HG03280 (cell line): ENCODE results near the gene SUMO3.

Experiments used
- ATAC-seq: cut with Tn5 transposase; IDR thresholded peaks from one replicate; pipeline ENCODE4 v1.9.1; 2021; ENCODE audit warnings: mild to moderate bottlenecking, moderate library complexity; ENCODE audit not compliant: unreplicated experiment

Gene SUMO3

DNA sequence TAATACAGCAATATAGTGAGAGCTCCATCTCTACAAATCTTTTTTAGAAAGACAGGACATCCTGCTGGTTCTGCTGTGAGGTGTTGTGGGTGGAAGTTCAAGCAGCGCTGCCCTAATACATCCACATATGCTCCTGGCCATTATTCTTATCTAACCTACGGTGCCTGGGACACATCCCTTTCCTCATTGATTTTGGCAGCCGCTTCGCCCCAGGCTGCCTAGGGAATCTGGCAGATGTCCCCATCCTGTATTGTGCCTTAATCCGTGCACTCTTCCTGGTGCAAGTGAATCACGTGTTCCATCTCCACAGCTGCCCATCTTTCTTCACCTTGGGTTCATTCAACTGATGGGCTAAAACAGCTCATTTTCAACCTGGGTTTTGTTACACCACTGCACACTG is 13.1 kb downstream of the SUMO3 start:
- no peak for ATAC-seq

DNA sequence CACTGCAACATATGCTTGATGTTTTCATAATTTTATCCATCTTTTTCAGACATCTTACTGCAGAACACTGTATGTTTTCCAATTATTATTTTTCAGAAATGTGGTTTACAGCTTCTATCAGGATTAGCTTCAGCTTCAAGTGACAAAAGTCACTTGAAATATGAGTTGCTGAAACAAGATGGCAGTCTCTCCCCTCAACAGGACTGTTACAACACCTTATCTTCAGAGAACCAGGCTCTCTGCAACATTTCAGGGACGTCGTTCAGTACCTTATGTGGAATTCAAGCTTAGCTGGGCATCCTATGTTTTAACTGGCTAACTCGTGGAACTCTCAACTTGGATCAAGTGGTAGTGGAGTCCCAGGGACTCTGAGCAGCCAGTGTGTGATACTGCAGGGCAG is 14.2 kb downstream of the SUMO3 start:
- no peak for ATAC-seq

DNA sequence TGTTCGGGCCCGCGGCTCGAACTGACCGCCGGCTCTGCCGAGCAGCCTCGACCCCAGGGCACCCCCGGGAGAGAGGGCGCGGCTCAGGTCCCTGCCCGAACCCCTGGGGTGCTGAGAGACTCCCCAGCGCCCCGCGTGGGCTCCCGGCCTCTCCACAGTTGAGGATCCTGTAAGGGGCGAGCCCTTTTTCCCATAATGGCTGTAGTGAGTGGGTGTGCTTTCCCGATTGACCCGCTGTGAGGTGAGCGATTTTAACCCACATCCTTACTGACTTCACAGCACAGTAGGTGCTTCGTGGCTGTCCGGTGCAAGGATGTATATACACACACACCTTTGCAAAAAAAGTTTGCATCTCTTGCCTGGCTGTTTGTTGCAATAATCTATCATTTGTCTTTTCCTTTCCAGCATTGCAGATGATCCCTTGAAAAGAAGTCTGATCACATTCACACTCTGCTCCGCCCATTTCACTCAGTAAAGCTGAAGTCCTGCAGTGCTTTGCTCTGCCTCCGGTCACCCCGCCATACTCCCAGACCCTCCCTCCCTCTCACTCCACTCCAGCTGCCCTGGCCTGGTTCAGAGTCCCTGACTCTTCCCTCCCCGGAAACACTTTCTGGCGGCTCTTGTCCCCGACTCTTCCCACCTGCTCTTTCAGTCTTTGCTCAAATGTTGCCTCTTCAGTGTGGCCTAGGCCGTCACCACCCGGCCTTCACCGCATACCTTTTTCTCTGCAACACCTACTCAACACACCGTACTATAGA is 15.3 kb downstream of the SUMO3 start:
- peak; percentile 25 for ATAC-seq

DNA sequence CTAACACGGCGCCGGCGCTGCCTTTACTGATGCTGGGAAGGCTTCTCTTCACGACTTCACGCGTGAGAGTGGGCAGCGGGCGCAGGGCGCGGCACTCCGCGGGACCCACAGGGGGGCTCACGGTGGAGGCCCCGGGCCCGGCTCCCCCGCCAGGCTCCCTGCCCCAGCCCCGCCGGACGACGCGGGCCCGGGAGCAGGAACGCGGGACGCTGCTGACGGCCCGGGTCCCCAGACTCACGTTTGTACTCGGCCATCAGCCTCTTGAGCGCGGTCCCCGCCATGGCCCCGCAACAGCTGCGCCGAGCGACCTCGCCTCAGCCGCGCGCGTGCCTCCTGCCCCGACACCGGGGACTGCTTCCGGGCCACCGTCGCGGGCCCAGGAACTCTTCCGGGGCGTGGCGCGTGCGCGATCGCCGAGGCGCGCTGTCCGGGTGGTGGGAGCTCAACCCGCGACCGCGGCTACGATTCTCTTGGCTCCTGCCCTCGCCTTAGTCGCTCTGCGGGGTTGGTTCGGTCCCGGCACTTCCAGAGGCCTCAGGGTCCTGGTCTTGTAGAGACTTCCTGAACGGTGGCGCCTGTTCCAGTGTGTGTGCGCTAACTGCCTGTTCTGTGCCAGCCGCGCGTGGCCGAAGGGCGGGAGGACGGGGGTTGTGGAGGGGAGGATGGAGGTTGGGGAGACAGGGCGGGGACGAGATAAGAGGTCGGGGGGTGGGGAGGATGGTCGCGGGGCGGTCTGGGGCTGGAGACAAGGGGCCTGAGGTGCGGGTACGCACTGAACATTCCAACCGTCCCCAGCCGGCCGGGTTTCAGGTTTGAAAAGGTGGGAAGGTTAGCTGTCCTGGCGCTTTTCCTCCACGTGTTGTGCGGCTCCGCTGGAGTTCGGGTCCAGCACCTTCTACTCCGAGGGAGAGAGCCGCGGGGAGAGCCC is 16.1 kb downstream of the SUMO3 start, which contains the start of gene UBE2G2:
TSS of gene UBE2G2 (minus strand) at position 353 of the 928 bp plus-strand sequence. CDS start at position 281, 72 bp downstream.
- peak; percentile 81 for ATAC-seq

DNA sequence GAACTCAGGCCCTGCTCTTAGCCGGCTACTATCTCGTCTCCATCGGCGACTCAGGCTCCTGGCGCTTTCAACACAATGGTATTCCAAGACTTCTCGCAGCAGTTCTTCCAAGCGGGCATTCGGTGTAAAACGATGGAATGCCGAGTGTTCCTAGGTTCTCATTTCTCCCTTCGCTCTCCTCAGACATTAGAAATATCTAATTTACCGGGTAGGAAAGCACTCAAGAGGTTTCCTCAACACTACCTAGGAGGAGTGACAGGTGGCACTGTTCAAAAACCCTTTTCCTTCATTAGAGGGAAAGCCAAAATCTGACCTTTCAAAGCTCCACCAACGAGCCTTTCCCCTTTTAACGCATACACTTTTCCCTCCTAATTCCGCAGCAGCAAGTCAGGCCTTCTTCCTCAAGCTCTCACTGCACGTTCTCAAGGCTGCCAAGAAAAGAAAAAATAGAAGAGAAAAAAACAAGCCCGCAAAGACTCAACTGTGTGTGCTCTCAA is 16.8 kb downstream of the SUMO3 start:
- ATAC-seq = peak; percentile 29

DNA sequence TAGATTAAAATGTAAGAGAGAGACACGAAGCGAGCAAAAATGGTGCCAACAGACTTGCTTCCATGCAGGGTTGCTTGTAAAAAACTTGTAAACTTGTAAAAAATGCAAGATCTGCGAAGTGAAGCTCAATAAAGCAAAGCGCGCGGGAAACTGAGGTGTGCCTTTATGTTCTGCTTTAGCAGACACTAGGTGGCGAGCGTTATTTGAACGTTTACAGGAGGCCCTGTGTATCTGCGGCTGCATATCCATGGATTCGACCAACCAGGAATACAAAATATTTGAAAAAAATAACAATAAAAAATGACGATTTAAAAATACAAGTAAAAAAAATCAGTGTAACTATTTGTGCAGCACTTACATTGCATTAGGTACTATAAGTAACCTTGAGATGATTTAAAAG is 17.8 kb downstream of the SUMO3 start:
- ATAC-seq = no peak

DNA sequence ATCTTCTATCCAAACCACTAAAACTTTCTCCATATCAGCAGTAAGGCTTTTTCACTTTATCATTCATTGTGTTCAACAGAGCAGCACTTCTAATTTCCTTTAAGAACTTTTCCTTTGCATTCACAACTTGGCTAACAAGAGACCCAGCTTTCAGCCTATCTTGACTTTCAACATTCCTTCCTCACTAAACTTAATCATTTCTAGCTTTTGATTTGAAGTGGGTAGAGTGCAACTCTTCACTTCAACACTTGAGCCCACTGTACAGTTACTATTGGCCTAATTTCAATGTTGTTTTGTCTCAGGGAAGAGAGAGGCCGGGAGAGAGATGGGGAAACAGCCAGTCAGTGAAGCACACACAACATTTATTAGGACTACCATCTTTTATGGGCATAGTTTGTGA is 18.2 kb downstream of the SUMO3 start:
- no peak for ATAC-seq

DNA sequence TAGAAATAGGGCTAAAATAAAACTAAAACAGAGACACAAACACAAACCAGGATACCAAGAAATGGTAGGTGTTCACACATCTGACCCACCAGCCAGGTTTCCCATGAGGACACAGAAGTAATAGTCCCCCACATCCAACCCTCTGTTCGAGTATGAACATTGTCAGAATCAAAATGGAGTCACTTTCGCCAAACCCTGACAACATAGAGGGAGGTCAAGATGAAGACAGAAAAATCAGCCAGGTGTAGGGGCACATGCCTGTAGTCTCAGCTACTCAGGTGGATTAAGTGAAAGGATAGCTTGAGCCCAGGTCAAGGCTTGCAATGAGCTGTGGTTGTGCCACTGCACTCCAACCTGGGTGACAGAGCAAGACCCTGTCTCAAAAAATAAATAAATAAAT is 20.1 kb downstream of the SUMO3 start:
- no peak for ATAC-seq

DNA sequence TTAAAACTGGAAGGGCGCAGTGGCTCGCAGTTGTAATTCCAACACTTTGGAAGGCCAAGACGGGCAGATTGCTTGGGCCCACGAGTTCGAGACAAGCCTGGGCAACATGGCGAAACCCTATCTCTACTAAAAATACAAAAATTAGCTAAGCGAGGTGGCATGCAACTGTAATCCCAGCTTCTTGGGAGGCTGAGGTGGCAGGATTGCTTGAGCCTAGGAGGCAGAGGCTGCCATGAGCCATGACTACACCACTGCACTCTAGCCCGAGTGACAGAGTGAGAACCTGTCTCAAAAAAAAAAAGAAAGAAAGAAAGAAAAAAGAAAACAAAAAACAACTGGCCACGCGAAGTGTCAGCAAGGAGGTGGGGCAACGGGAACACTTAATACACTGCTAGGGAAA is 22.5 kb downstream of the SUMO3 start:
- no peak for ATAC-seq

DNA sequence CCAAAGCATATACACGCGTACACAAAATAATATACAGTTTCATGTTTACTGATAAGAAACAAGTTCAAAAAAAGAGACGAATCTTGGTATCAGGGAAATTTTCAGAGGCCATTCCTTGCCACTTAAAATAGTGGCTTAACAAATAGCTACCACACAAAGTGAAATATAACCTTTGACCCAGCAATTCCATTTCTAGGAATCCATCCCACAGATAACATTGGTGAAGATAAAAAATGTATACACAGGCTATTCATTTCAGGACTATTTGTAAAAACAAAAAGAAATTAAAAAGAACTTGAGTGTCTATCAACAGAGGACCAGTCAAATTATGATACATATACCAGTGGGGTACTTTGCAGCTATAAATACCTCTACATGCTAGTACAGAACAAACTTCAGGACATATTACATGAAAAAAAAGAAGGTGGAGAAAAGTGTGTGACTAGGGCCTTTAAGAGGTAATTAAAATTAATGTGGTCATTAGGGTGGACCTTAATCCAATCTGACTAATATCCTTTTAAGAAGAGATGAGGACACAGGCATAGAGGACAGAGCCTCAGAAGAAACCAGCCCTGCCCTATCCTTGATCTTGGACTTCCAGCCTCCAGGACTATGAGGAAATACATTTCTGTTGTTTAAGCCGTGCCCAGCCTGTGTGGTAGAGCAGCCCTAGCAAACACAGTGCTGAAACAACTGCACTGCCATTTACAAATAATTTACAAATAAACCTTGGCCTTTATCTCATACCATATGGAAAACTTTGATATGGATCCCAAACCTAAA is 24.1 kb downstream of the SUMO3 start:
- no peak for ATAC-seq

DNA sequence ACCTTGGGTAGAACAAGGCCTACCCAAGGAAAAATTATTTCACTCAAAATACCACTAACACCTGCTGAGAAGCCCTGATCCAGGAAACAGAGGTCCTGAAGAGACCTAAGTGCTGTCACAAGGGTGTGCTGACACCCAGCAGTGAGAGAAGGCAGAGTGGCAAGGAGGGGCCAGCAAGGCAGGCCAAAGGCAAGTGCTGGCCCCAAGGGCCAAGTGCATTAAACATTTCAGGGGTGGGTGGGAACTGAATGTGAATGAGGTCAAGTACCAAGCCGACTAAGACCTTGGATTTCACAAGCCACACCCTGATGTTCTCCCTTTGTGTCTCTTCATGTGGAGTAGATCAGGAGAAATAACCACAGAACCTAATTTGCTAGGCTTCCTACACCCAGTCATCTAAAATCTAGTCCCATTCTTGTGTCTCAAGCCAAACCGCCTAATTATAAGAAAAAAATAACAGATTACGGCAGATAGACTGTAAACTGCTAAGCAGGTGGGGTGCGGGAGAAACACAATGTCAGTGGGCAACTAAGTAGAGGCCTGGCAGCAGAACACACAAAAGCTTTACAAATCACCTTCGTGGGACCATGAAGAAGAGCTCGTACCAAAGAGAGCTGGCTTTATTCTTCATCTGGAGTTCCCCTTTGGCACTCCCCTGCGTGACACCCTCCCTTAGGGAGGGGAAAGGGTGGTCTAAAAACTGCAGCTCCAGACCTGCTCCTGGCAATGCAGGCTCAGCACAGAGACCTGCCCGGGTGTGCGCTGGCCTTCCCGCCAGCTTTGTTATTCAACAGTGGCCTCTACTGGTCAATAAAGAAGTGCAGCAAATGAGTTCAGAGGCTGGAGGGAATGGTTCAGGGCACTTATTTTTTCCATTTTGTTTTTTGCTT is 24.9 kb downstream of the SUMO3 start:
- no peak for ATAC-seq

DNA sequence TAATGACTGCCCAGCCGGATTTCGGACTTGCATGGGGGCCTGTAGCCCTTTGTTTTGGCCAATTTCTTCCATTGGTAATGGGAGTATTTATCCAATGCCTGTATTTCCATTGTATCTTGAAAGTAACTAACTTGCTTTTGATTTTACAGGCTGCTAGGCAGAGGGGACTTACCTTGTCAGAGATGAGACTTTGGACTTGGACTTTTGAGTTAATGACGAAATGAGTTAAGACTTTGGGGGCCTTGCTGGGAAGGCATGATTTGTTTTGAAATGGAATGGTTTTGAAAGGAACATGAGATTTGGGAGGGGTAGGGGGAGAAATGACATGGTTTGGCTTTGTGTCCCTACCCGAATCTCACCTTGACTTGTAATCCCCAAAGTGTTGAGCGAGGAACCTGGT is 25.9 kb downstream of the SUMO3 start:
- ATAC-seq = no peak

DNA sequence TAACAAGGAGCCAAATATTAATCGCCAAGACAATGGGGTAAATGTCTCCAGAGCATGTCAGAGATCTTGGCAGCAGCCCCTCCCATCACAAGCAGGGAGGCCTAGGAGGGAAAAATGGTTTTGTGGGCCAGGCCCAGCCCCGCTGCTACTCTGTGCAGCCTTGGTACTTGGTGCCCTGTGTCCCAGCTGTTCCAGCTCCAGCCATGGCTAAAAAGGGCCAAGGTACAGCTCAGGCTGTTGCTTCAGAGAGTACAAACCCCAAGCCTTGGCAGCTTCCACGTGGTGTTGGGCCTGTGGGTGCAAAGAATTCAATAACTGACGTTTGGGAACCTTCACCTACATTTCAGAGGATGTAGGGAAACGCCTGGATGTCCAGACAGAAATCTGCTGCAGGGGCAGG is 26.6 kb downstream of the SUMO3 start:
- no peak for ATAC-seq

DNA sequence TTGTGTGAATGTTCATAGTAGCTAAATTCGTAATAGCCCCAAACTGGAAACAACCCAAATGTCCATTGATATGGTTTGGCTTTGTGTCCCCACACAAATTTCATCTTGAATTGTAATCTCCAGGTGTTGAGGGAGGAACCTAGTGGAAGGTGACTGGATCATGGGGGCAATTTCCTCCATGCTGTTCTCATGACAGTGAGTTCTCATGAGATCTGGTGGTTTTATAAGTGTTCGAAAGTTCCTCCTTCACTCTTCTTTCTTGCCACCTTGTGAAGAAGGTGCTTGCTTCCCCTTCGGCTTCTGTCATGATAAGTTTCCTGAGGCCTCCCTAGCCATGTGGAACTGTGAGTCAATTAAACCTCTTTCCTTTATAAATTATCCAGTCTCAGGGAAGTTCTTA is 27.5 kb downstream of the SUMO3 start:
- ATAC-seq = no peak

DNA sequence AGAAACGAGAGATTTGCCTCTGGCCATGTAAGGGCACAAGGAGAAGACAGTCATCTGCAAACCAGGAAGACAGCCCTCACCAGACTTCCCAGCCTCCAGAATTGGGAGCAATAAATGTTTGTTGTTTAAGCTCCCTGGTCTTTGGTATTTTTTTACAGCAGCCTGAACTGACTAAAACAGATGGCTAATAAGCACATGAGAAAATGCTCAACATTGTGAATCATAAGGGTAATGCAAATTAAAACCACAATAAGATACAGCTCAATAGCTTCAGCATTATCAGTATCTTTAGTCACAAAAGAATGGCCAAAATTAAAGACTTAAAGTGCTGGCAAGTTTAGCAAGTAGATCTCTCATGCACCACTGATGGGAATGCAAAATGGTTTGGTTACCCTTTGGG is 28.0 kb downstream of the SUMO3 start:
- ATAC-seq = no peak

DNA sequence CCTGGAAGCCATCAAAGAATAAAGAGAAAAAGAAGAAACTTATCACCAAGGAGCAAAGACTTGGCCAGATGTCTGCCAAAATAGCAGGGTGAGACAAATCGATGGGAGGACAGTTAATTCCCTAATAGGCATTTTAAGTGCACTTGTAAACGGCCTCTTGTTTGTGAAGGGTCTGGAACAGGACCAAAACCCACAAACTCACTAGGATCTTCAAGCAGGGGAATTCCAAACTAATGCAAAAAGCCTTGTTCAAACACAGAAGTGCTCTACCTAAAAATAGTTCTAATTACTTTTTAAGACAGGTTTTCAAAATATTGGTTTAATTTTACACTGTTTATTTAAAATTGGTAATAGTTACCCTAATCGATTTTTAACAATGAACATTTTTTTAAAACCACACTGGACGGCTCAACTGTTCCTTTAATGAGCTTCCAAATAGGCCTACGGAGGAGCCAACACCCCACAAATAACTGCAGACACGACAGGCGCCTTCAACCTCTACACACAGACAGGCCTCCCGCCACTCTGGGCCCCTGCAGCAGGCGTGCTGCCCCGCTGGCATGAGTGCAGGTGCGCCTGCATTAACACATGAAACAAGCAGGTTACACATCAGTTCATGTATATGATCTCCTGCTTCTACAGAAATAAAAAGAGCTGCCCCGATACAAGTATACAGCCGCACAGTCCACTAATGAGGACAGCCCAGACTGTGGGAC is 32.1 kb downstream of the SUMO3 start:
- no peak for ATAC-seq

DNA sequence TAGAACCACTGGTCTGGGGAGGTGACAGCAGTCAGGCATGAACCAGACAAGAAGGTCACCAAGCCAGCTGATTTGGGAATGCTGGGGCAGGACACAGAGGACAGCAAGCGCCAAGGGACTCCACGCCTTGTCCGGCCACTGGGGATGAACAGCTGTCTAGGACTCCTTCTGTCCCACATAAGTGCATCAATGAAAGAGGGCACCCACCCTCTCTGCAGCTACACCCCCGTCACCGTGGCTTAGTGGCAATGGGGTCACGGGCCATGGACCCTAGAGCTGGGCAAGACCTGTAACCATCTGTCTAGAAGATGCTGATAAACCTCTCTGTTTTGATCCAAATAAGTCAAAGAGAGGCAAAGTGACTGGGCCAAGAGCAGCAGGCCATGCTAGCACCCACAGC is 33.1 kb downstream of the SUMO3 start:
- no peak for ATAC-seq

DNA sequence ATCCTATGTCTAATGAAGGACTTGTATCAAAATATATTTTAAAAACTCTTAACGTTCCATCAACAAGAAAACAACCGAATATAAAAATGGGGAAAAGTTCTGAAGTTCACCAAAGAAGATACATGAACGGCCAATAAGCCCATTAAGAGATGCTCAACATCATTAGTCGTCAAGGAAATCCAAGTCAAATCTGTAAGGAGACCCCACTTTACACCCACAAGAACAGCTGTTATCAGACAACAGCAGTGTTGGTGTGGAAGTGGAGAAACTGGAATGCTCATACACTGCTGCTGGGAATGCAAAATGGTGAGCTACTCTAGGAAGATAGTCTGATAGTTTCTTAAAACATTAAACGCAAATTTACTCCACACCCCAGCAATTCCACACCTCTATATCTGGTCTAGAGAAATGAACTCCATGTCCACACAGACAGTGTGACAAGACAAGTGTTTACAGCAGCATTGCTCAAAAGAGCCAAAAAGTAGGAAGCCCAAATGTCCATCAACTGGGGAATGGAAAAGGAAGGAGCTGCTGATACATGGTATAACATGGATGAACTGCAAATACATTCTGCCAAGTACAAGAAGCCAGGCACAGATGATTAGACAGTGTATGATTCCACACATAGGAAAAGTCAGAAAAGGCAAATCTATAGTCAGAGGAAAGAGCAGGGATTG is 34.7 kb downstream of the SUMO3 start:
- no peak for ATAC-seq
